Hematopoietic multipotent progenitor cell treated with erythropoietin and hydrocortisone succinate and interleukin-3 and kit ligand, for 6 days (in vitro differentiated cells): ENCODE data around the gene PAXIP1.

Experiments
- DNase-seq: peaks from one replicate; pipeline ENCODE4 v3.0.0-alpha.2; 2015

Gene PAXIP1

GRCh38 chr7:154910977-154911376 is 91.9 kb downstream of the PAXIP1 start:
- DNase-seq: no peak

DNA sequence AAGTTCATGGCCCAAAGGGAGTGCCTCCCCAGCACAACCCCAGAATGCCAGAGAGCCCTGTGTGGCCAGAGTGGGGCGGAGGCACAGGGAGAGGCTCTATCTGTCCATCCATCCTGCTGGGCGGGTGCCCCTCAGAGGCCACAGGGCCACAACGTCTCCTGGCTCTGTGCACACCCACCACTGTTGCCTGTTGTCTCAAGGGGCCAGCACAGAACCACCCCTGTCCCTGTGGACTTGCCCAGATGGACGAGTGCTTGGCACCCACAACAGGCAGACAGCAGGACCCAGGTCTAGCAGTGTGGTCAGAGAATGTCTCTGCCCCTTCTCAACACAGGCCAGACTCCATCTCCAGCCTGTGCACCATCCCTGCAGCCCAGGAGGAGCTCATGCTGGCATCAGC is 92.8 kb downstream of the PAXIP1 start:
- DNase-seq: no peak

DNA sequence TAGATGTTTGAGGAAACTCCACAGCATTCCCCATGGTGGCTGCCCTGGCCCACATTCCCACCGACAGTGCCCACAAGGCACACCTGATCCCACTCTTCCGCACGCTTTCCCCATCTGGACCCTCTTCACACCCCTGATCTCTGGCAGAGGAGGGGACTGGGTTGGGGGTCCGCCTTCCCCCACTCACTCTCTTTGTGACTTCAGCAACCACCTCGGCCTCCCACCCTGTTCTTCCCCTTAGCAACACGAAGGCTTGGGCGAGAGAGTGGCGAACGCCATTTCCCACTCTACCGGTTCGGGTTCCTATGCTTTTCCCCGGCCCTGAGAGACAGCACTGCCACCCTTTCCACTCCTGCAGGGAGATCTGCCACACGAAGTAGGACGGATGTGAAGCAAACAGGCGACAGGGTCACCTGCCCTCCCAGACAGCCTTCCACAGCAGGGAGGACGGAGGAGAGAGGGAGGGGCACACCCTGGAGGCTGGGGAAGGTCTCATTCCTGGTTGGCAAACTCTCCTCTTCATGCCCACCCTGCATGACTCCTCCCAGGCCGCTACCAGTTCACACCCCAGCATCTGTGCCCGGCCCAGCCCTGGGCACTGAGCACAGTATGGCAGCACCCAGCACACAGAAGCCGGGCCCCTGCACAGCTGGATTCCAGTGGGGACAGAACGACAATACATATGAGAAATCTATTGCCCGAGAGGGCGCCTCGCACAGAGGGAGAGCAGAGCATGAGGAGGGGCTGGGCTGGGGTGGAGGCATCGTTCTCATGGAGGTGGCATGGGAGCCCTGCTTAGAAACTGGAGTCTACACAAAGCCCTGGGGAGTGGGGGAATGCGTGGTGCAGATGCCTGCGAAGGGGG is 93.5 kb downstream of the PAXIP1 start:
- DNase-seq: no peak

DNA sequence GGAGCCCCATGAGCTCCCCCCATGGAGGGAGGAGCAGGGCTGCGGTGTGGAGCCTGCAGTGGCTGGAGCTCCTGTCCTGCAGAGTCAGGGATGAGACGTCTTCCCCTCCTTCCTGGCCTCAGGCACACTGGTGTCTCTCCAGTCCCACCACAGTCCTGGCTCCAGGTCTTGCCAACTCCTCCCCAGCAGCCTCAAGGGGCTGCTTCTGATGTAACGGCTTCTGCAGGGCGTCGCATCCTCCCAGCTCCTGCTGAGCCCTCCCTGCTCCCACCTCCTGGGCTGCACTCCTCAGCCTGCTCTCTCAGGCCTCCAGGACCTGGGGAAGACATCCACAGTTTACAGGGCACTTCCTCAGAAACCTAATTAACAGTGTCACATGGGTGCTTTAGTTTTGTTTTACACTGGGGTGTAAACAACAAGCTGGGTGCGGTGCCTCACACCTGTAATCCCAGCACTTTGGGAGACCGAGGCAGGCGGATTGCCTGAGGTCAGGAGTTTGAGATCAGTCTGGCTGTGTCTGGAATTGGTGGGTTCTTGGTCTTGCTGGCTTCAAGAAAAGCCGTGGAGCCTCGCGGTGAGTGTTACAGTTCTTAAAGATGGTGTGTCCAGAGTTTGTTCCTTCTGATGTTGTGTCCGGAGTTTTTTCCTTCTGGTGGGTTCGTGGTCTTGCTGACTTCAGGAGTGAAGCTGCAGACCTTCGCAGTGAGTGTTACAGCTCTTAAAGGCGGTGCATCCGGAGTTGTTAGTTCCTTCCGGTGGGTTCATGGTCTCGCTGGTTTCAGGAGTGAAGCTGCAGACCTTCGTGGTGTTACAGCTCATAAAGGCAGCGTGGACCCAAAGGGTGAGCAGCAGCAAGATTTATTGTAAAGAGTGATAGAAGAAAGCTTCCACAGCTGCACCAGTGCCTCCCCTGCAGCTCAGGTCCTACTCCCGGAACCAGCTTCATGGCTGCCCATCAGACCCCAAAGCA is 95.0 kb downstream of the PAXIP1 start:
- no peak for DNase-seq

DNA sequence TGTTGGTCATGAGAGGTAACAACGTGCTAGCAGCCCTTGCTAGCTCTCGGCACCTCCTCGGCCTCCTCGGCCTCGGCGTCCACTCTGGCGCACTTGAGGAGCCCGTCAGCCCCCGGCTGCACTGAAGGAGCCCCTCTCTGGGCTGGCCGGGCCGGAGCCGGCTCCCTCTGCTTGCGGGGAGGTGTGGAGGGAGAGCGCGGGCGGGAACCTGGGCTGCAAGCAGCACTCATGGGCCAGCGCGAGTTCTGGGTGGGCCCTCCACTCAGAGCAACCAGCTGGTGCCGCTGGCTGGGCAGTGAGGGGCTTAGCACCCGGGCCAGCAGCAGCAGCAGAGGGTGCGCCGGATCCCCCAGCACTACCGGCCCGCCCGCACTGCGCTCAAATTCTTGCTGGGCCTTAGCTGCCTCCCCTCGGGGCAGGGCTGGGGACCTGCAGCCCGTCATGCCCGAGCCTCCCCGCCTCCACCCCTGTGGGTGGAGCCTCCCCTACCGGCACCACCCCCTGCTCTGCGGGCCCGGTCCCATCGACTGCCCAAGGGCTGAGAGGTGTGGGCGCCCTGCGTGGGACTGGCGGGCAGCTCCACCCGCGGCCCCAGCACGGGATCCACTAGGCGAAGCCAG is 96.1 kb downstream of the PAXIP1 start:
- DNase-seq: no peak

- DNase-seq: no peak
Measured at GRCh38 chr7:154906201-154906600, 96.7 kb downstream of the PAXIP1 start.

- DNase-seq: no peak
Measured at GRCh38 chr7:154905615-154906014, 97.3 kb downstream of the PAXIP1 start.

- DNase-seq: no peak
Measured at GRCh38 chr7:154905146-154905545, 97.8 kb downstream of the PAXIP1 start.

GRCh38 chr7:154903083-154903731 is 99.7 kb downstream of the PAXIP1 start:
- DNase-seq: no peak

DNA sequence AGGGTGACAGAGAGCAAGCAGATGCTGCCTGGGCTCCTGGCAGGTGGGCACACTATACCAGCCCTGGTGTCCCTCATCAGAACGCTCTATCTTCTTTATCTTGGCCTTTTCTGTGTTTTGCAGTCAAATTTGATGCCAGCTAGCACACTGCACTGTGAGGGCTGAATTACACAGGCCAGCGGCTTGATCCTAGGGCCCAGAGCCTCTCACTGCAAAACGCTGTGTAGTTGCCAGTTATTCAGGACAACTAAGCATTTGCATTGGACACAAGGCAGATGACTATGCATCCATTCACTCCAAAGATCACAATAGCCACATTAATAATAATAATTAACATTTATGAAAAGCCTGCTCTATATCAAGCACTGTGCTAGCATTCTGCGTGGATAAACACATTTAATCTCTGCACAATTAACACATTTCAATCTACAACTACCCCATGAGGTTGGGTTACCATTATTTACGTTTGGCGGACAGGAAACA is 100.3 kb downstream of the PAXIP1 start:
- DNase-seq: no peak

DNA sequence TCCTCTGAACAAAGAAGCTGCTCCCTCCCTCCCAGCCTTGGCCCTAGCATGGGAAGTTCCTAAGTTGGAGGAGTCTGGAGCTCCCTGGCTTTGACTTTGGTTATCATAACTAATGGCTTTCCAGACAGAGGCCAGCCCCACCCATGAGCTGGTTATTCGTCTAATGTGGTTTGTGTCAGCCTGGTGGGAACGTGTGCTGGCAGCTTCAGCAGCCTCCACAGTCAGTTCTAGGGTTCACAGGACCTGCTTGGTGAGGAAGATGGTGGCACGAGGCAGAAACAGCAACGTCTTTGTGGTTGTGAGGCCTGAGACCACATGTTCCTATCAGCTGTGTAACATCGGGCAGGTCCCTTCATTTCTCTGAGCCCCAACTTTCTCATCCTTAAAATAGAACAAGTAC is 103.1 kb downstream of the PAXIP1 start:
- no peak for DNase-seq

GRCh38 chr7:154898973-154899855 is 103.7 kb downstream of the PAXIP1 start:
- no peak for DNase-seq

DNA sequence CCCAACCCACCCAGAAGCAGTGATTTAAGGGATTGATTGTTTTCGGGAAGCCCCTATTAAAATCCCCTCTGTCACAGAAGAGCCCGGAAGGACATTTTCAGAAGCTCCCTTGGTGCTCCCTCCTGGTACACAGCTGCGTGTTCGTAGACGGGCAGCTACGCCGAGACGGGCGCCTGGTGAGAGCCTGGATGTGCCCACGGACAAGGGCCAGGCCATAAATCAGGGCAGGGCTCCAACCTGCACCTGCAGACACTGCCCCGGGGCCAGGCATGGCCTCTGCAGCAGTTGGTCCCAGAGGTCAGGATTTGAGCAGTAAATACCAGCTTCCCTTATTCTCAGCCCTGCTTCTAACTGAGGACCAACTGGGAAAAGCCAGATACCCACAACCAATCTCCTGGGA is 106.8 kb downstream of the PAXIP1 start:
- DNase-seq: no peak
